CD4-positive, alpha-beta T cell treated with Interleukin-1 beta for 1 hour (primary cell): ENCODE results near the gene PTPRD.
"Not testable (repeated sequence)": the region's sequence is repeated elsewhere in the genome, so short reads cannot be mapped to it uniquely, and the experiment has no call there.

Source experiments
- DNase-seq, 2 donors: peaks; one replicate each; pipeline ENCODE4 v3.0.0-alpha.2; 2020 to 2022

PTPRD gene

DNA sequence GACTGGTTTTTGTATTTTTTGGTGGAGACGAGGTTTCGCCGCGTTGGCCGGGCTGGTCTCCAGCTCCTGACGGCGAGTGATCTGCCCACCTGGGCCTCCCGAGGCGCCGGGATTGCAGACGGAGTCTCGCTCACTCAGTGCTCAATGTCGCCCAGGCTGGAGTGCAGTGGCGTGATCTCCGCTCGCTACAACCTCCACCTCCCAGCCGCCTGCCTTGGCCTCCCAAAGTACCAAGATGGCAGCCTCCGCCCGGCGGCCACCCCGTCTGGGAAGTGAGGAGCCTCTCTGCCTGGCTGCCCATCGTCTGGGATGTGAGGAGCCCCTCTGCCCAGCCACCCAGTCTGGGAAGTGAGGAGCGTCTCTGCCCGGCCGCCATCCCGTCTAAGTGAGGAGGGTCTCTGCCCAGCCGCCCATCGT, 163.6 kb downstream of the PTPRD start:
- not testable (repeated sequence) for DNase-seq

DNA sequence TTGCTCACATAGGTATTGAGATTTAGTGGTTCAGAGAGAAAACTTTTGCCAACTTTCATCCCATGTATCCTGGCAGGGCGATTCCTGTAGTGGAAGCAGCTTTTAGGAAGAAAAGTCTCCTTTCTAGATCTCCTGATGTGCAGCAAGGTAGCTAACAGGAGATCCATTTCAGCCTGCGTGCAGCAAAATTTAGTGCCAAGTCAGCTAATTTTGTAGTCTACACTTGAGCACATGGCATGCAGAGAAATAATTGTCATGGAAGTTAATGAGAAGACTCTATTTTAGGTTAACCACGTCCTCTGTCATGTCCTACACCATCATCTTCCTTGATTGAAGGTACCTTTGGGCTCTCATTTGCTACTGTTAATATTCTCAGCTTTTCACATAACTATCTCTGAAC, 165.8 kb downstream of the PTPRD start:
- no peak for DNase-seq

DNA sequence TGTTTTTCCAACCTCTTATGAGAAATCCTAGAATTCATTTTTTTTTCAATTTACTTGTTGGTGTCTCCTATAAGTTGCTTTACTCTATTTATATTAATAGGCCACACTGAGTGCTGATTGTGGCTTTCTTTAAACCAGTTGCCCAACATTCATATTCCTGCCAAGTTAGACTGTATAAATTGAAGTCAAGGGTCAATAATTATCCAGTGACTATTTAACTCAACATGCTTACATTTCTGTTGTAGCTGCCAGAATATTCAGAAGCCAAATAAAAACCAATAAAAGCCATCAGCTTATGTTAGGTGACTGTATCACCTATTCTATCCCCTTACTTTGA, 169.0 kb downstream of the PTPRD start:
- no peak for DNase-seq

DNA sequence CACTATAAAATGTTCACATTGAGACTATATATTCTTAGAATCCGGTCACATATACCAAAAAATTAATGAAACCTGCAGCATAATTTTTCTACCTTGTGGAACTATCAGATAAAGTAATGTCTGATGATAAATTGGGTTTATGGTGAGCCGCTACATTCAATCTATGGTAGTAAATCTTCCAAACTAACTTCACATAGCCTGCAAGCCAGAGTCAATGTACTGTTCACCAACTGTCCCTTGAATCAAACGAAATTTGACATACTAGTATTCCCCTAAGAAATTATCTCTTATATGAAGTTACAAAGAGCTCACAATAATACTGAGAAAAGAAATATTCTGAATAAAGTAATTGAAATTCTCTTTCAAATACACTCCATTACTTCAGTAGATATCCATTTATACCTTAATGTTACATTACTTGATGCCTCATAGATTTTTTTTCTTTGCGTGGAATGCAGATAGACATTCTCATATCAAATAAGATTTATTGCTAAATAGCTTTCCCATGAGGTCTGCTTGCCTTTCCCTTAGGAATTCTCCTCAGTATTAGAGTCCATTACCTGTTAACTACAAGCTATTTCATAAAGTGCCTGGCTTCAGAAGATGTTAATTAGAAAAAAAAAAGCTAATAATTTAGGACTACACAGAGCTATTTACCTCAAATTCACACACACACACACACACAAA, 169.5 kb downstream of the PTPRD start:
- no peak for DNase-seq

DNA sequence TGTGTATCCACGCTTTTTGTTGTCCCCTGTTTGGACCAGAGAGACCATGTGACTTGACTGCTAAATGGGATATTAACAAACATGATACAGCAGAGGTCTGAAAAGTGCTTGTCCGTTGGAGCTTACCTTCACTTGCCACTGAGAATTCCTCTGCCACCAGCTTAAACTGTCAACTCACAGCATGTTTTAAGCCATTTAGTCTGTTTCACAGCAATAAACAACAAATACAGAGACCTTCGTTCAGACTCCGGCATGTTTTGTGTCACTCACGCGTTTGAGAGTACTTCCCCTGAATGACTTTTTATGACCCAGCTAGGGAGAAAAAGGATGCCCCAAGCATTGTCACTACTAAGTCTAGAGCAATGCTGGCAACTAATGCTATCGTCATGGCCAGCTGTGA, 173.8 kb downstream of the PTPRD start:
- DNase-seq = no peak

DNA sequence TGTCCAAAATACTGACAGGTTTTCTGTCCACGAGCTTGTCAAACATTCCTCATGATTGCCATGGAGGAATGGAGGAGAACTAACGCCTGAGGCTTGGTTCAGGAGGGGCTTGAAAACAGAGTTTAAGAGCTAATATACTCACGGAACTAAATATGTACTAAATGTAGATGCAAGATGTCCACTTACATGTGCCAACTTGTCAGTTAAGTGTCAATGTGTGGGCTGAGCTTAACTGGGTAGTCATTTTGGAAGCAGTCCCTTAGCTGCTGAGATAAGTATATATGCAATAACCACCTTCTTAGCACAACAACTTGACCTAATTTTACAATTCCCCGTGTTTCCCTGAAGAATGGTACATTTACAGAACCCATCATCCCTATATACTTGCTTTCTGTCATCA, 176.0 kb downstream of the PTPRD start:
- no peak for DNase-seq

DNA sequence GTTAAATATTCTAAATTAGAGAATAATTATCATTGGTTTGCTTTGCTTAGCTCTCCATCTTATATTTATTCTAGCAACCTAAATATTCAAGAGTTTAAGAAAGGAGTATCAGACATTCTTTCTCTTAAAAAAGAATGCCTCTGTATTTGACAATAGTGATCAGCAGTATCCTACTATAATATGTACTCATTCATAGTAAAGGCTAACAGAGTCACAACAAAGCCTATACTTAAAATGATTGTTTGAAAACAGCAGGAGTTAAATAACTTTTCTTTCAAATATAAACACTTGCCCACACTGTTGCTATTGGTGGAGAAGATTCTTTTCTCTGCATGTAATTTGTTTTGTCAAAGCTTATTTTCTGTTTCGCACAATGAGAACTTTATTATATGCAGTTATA, 178.4 kb downstream of the PTPRD start:
- DNase-seq = no peak

DNA sequence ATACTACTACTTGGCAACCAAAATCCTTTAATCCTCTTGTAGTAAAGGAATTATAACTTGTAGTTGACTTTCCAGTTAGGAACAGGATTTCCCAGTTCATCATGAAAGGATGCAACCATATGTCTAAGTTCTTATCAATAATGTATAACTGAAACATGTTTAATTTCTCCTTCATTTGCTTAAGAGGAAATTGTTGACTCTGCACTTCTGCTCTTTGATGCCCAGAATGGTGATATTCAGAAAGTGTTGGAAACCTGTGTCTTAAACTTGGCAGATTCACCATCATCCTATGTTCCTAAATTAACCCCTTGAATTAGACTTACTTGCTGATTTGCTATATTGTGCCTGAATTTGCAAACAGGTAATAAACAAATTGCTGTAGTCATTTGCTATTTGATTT, 201.5 kb downstream of the PTPRD start:
- DNase-seq = no peak

DNA sequence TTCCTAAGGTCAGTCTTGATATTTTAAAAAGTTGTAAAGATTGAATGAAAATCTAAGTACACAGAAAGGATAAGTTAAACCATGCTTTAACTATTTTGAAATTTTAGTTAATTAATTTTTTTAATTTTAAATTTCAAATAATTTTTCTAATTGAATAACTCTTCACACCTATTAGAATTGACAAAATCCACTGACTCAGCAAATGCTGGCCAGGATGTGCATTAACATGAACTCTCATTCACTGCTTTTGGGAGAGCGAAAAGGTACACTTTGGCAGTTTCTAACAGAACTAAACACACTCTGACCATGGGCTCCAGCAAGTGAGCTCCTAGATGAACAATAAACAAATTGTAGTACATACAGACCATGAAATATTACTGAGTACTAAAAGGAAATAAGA, 209.5 kb downstream of the PTPRD start:
- no peak for DNase-seq

DNA sequence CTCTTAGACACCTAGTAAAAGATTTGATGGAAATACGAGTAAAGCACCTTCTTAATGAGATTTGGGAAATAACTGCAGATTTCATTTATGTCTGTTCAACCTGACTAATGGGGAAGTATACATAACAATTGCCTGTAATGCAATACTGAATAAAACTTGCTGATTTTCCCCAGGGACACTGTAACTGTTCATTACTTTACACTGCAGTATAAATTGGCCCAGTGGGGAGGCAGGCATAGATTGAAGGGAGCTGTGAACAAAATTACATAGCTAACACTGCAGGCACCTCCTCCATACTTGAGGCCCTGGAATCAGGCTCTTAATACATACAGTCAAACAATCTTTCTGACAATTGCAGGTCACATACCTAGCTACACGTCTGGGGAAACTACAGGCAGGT, 216.2 kb downstream of the PTPRD start:
- no peak for DNase-seq

DNA sequence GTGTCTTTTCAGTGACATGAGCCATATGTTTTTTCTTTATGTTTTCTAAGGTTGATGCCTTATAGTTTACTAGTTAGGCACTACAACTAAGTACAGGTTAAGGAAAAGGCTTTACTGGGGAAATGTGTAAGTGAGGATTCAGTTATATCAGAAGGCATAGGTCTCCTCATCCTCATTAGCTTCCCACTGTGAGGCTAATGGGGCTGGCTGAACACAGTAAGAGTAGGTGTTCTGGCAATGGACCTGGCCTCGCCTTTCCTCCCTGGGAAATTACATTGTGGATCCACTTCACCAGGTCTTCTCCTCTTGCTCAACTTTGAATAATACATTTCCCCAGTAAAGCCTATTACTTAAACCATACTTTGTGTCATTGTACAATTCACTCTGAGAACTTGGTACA, 225.5 kb downstream of the PTPRD start:
- DNase-seq = no peak

DNA sequence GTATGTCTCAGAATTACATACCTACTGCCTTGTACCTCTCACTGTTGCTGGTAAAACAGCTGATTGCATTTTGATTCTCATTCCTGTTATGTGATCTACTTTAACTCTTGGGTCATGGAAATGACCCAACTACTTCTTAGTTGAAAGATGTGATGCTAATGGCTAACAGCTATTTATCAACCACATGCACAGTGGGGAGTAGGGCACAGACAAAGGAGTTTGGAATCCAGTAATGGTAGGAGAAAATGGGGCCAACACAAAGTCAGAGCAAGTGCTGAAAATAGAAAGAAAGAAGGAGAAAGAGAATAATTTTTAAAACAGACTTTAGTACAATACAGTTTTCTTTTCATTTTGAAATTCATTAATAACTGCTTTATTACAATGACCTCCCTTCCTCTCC, 241.0 kb downstream of the PTPRD start:
- no peak for DNase-seq

DNA sequence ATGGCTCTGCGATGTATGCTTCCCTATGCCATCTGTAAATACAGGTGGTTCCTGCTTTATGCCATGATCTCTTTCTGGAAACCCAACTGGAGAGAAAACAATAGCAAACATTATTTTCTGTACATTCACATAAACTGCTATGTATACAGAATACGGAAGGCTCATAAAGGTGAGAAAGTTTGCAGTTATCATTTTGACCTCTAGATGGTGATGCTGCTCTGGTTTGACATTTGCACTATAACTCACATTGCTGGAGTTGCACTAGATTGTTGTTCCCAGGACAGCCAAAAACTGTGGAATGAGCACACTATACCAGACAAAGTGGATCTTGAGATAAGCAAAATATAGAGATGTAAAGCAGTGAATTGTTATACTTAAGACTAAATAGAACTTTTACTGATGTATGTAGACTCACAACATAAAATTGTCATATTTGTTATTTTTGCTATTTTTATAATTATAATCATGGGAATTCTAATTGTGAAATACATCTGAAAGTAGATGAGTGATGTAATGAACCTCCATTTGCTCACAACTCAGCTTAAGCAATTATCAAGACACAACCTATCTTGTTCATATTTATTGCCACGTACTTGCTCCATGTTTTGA, 246.5 kb downstream of the PTPRD start:
- DNase-seq = no peak

DNA sequence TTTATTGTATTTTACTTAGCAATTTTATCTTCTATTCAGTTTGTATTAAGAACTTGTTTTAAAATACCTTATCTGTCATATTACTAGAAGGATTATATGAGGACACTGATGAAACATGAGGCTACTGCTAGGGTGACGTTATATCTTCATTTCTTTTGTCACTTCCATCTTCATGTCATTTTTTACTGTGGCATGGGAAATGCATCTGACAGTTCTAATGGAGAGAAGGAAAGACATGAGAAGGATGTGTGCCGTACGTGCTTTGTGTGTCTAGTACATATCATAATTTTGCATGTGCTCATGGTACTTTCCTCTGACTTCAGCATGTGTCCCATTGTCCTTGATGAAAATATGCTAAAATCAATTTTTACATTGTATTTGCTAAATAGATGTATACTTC, 258.2 kb downstream of the PTPRD start:
- no peak for DNase-seq

DNA sequence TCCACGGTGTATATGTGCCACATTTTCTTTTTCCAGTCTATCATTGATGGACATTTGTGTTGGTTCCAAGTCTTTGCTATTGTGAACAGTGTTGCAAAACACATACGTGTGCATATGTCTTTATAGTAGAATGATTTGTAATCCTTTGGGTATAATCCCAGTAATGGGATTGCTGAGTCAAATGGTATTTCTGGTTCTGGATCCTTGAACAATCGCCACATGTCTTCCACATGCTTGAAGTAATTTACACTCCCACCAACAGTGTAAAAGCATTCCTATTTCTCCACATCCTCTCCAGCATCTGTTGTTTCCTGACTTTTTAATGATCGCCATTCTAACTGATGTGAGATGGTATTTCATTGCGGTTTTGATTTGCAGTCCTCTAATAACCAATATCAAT, 267.2 kb downstream of the PTPRD start:
- DNase-seq = not testable (repeated sequence)

DNA sequence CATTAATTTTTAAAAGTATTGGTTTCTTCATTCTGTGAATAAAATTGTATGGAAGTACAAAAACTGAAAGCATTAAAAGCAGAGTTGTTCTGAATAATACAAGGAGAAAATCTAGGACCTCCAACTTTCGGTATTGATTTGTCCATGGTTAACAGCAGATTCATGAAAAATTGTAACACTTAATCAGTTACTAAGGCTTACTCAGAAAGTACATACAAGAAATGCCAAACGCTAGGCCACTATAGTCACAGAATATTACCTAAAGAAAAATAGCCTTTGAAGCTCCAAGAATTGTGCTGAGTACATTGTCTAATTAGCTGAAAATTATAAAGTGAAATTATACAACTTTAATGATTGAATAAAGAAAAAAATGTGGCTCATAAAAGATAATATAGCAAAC, 271.7 kb downstream of the PTPRD start:
- no peak for DNase-seq

DNA sequence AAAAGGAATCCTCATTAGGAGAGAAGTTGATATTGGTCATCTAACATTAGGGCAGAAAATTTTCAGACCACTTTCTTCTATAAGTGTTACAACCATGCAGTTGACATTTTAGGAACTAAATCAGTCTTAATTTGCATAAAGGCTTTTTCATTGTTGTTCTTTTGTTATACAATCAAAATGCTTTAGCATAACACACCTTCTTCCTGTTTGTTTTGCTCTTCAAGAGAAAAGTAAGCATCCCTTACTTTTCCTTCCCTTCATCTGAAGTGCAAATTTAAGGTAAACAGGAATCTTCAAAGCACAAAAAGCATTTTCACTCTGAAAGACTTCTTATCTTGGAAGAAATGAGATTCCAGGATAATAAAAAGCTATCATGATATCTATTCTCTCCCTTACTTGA, 273.6 kb downstream of the PTPRD start:
- DNase-seq = no peak

DNA sequence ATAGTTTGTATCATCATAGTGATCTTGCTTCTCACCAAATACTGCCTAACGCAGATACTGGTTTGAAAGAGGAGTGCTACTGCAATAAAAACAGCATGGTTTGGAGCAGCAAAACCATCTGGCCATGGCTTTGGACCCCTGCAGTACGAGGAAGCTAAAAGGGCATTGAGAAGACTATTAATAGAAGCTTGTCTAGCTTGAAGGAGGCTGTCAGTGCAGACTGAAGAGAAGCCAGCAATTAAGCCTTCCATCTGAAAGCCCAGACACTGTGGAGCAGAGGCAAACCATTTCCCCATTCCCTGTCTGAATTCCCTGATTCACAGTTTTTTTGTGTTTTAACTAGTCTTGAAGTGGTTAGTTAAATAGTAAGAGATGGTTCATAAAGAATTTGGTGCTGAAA, 281.6 kb downstream of the PTPRD start:
- no peak for DNase-seq

DNA sequence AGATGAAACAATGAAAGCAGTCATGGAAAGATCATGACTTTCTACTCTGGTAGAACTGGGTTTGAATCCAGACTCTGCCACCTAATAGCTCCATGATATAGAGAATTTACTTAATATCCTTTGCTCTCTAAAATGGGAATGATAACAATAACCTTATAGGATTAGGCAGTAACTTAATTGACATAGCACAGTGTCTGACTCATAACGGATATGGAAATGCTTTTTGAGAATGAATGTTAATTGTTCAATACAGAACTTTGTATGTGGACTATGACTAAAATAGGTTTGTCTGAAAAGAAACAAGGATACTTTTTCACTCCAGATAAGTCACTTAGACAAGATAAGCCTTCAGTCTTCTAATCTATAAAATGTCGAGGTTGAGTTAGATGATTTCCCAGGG, 330.7 kb downstream of the PTPRD start:
- DNase-seq = no peak

DNA sequence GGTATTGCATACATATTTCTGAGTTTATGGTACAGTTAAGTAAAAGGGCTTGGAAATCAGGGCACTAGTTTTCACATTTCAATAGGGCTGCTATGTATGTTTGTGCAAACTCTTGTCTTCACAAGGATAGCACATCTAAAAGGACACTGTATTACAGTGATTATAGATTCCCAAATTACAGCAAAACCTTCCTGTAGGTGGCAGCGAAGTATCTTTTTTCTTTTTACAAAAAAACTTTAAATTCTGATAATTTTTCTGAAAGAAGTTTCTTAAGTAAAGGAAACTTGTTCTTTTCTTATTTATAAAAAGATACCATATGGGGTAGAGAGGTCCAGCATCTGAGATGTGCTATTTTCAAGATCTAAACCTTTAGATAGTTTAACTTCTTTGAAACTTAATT, 337.8 kb downstream of the PTPRD start:
- DNase-seq = no peak

DNA sequence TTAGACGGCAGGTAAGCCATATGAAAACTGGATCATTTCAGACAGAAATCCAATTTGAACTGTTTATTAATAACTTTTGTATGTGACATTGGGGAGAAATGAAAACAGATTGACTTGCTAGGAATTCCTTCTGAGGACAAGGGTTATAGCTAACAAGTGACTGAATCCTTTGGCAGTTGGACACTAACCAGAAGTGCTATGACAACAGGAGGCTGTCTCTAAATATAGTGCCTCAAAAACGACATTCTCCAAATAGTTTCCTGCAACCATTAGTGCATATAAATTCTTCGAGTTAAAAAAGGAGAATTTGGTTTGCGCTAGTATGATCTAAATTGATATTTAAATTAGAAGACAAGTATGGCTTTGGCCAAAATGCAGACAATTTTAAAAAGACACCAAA, 338.6 kb downstream of the PTPRD start:
- DNase-seq = no peak

DNA sequence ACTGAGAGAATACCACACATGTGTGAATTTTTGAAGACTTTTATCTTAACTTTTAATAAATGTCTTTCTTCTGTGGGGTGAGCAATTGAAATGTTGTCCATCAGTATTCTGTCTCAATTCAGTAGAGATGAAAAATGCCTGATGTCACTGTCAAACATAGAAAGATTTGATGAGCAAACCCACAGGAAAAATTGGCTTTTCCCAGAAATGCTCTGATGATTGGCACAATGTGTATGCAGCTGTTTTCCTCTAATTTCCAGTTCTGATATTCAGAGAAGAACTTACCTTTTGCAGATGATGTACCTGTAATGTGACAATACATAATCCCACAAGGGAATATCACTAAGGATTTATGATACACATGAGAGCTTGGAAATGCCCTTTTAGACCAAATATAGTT, 340.0 kb downstream of the PTPRD start:
- no peak for DNase-seq

DNA sequence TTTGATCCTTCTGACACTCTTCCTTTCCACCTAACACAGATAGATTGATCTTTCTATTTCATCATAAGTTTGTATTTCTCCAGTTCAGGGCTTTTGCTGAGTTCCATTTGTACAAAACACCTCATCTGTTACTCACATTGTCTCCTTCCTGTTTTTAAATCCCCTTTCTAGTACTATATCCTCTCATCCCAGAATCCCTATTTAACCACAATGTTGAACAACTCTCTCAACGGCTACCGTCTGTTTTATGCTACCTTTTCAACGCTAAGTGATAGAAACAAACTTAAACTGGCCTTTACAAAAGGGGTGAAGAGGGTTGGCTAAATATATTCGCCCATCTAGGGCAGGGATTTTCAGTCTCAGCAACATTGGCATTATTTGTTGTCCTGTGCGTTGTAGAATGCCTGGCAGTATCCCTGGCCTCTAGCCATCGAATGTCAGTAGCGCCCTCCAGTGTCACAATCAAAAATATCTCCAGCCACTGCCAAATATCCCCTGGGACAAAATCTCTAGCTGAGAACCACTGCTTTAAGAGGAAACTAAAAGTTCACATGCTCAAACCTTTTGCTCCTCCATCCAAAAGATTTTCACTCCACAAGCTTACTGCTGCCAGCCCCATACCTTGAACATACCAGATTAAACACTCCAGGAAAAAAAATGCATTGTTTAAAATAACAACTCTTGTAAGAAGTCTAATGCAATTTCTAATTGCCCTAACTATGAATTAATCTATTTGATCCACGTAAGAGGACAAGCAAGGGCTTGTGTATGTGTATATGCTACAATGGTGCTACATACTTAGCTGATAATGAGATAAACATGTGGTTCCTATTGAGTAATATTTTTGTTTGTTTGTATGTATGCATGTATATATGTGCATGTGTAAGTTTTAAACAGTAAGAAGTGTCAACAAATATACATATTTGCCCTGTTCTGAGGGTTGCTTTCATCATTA, 344.0 kb downstream of the PTPRD start:
- DNase-seq = no peak

DNA sequence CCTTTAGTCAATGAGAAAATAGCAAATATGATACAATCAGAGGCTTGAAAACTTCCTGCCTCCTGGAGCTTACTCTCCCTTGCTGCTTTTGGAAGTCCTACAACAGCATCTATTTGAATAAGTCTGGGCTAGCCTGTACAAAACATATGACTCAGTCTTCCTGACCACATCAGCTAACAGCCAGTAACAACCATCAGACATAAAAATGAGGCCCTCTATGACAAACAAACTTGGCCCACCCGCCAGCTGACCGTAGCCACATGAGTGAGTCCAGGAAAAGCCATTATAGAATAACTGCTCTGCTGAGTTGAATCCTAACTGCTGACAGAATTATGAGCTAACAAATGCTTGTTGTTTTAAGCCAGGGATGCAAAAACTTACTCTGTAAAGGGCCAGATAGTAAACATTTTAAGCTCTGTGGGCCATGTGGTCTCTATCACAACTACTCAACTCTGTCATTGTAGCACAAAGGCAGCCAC, 347.6 kb downstream of the PTPRD start:
- DNase-seq = no peak
